Measurements from ENCODE around the gene CIDEC. TPM values are rescaled to one million over a fixed set of nuclear protein-coding genes. Genes with fewer than 3 reads are reported as not detected.
A peak's percentile ranks its signal among the peaks of the same experiment; 100 is the strongest.

Gene CIDEC
- total RNA-seq, 1 donor, result not detected

DNA sequence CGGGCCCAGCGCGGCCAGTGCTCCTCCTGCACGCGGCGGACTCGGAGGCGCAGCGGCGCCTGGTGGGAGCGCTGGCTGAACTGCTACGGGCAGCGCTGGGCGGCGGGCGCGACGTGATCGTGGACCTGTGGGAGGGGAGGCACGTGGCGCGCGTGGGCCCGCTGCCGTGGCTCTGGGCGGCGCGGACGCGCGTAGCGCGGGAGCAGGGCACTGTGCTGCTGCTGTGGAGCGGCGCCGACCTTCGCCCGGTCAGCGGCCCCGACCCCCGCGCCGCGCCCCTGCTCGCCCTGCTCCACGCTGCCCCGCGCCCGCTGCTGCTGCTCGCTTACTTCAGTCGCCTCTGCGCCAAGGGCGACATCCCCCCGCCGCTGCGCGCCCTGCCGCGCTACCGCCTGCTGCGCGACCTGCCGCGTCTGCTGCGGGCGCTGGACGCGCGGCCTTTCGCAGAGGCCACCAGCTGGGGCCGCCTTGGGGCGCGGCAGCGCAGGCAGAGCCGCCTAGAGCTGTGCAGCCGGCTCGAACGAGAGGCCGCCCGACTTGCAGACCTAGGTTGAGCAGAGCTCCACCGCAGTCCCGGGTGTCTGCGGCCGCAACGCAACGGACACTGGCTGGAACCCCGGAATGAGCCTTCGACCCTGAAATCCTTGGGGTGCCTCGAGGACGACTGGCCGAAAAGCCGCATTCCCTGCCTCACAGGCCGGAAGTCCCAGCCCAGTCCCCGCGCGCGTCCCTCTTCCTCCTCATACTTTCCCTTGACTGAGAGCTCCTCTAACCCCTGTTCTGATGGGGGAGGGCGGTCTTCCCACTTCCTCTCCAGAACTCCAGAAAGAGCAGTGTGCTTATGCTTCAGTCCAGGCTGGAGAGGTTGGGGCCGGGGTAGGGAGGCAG, 35.4 kb upstream of the CIDEC start:
- peak overlapping the region; percentile 59 for H3K4me3 ChIP-seq (ENCODE audit: low read depth, low read length)
- peak; percentile 64 for DNase-seq (ENCODE audit: low read depth)
- TF ChIP-seq, protein P1, sequence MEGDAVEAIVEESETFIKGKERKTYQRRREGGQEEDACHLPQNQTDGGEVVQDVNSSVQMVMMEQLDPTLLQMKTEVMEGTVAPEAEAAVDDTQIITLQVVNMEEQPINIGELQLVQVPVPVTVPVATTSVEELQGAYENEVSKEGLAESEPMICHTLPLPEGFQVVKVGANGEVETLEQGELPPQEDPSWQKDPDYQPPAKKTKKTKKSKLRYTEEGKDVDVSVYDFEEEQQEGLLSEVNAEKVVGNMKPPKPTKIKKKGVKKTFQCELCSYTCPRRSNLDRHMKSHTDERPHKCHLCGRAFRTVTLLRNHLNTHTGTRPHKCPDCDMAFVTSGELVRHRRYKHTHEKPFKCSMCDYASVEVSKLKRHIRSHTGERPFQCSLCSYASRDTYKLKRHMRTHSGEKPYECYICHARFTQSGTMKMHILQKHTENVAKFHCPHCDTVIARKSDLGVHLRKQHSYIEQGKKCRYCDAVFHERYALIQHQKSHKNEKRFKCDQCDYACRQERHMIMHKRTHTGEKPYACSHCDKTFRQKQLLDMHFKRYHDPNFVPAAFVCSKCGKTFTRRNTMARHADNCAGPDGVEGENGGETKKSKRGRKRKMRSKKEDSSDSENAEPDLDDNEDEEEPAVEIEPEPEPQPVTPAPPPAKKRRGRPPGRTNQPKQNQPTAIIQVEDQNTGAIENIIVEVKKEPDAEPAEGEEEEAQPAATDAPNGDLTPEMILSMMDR (IDR thresholded peaks at IDR 0.05; ENCODE audit: insufficient read depth, low read depth, low read length), result peak; percentile 52

DNA sequence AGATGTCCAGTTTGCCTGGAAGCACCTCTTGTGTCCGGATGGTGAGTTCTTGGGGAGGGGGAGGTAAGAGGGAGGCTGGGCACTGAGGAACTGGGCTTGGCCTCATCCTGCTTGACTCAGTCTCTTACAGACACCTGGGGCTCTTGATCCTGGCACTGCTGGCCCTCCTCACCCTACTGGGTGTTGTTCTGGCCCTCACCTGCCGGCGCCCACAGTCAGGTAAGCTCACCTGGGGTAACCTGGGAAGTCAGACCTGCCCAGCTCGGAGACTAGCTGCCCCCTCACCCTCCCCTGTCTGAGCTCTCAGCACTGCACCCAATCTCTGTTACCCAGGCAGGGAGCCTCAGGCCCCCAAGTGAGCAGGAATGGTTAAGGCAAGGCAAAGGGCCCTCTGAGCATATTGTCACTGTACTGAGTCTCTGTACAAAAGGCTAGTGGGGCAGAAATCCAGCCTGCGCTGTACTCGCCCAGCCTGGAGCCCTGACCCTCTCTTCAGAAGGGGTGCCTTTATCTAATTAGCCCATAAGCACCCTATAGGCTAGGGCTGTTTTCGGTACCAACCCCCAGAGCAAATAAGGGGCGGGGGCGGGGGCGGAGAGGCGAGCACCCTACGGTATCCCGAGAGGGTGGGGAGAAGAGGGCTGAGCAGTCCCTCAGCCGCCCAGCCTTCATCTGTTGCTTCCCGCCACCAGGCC, 34.7 kb upstream of the CIDEC start:
- TF ChIP-seq, protein P1 (IDR thresholded peaks at IDR 0.05; ENCODE audit: insufficient read depth, low read depth, low read length), result no peak
- no peak for DNase-seq (ENCODE audit: low read depth)
- peak overlapping the region; percentile 27 for H3K4me3 ChIP-seq (ENCODE audit: low read depth, low read length)

DNA sequence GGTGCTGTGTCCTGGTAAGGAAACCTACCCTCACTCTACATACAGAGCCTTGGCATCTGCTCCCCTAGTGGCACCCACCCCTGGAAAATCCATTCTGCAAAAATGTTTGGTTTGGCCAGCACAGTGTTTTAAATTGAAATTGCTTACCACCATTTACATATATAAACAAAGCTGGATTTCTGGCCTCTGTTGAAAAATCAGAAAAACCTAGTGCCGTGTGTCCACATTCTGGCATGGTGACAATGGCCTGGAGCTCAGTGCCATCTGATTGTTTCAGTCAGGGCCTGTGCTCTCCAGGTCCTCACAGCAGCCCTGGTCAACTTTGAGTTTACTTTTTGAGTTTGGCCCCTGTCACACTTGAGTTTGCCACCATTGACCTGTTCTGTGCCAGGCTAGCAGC, 34.0 kb upstream of the CIDEC start:
- TF ChIP-seq, protein P1 (IDR thresholded peaks at IDR 0.05; ENCODE audit: insufficient read depth, low read depth, low read length), result no peak
- no peak for DNase-seq (ENCODE audit: low read depth)
- H3K4me3 ChIP-seq (ENCODE audit: low read depth, low read length), result no peak overlapping the region

DNA sequence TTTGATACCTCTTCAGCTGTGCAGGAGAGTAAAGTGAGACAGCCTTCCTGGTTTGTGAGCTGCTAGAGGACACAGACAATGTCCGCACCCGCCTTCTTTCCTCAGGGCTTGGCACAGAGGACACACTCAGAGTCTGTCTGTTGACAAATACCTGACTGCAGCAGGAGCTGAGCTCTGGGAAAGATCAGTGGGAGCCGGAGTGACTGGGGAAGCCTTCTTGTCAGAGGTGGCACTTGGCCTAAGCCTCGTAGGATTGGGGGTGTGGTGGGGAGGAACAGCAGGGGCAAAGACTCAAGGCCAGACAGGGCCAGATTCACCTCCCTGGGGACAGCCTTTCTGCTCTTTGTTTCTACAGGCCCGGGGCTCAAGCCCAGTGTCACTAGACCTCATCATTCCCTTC, 33.5 kb upstream of the CIDEC start:
- no peak for DNase-seq (ENCODE audit: low read depth)
- TF ChIP-seq, protein P1 (IDR thresholded peaks at IDR 0.05; ENCODE audit: insufficient read depth, low read depth, low read length), result no peak

DNA sequence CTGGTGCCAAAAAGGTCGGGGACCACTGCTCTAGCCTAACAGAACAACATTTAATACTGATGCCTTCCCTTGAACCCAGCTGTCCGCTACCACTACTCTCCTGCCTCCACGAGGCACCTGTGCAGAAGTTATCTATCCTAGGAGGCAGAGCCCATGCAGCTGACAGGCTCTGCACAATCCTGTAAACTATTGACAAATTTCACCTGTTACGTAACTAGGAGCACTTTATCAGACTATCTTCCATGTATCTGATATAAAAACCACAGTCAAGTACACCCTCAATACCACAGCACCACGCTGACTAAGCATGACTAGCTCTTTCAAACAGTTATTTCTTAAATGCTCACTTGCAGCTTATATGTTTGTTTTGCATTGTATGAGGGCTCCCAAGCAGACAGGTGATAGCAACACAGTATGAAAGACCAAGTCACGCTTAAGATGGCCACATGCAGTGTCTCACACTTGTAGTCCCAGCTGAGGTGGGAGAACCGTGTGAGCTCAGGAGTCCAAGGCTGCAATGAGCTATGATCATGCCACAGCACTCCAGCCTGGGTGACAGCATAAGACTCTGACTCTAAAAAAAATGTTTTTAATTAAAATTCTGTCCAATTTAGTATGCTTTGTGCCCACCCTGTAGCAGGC, 32.4 kb upstream of the CIDEC start:
- TF ChIP-seq, protein P1 (IDR thresholded peaks at IDR 0.05; ENCODE audit: insufficient read depth, low read depth, low read length), result no peak
- peak; percentile 69 for DNase-seq (ENCODE audit: low read depth)
- no peak overlapping the region for H3K4me3 ChIP-seq (ENCODE audit: low read depth, low read length)

More for the DNA sequence above, 33.5 kb upstream of the CIDEC start:
- H3K4me3 ChIP-seq (ENCODE audit: low read depth, low read length), result no peak overlapping the region

DNA sequence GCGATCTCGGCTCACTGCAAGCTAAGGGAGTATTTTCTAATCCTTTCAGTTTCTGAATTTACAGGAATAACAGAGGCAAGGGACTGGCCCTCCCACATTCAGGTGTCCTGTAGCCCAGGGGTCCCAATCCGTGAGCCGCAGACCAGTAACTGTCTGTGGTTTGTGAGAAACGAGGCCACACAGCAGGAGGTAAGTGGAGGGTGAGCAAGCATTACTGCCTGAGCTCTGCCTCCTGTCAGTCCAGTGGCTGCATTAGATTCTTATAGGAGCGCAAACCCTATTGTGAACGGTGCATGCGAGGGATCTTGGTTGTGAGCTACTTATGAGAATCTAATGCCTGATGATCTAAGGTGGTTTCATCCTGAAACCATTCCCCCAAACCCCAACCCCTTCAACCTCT, 31.8 kb upstream of the CIDEC start:
- H3K4me3 ChIP-seq (ENCODE audit: low read depth, low read length), result no peak overlapping the region
- TF ChIP-seq, protein P1 (IDR thresholded peaks at IDR 0.05; ENCODE audit: insufficient read depth, low read depth, low read length), result no peak
- DNase-seq (ENCODE audit: low read depth), result no peak

All from fibroblast of villous mesenchyme (primary cell).